GM19025 (cell line): Measurements from ENCODE around the gene PRG2.
"Not testable (repeated sequence)": the region's sequence is repeated elsewhere in the genome, so short reads cannot be mapped to it uniquely, and the experiment has no call there.

ENCODE experiments used
- ATAC-seq: cut with Tn5 transposase; IDR thresholded peaks from one replicate; pipeline ENCODE4 v1.9.1; 2021; ENCODE audit warnings: mild to moderate bottlenecking, low read depth, moderate library complexity; ENCODE audit not compliant: unreplicated experiment

Gene PRG2

DNA sequence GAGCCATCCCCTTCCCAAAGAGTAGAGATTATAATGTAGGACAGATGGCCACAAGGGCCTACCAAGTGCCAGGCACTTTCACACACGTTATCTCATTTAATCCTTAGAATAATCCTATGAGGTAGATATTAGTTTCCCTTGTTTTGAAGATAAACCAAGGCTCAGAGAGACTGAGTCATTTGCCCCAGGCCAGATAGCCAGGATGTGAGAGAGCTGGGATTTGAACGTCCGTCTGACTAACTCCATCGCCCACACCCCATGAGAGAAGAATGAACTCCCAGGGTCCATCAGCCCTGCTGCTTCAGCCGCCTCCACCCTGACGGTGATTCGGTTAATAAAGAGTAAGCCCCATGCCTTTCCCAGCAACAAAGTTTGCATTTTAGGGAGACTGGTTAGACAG lies 20.2 kb downstream of the PRG2 start:
- ATAC-seq, result no peak

DNA sequence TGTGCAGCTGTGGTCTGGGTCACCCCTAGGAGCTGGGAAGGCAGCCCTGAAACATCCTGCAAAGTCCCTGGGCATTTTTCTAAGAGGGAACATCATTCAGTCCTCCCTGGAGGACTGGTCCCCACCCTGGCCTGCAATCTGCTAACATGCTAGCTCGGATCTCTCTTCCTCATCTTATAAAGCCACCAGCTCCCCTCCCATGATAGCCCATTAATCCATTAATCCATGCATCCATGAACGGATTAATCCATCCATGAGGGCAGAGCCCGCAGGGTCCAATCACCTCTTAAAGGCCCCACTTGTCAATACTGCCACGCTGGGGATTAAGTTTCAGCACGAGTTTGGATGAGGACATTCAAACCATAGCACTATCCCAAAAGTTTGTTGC lies 21.6 kb downstream of the PRG2 start:
- ATAC-seq, result no peak

DNA sequence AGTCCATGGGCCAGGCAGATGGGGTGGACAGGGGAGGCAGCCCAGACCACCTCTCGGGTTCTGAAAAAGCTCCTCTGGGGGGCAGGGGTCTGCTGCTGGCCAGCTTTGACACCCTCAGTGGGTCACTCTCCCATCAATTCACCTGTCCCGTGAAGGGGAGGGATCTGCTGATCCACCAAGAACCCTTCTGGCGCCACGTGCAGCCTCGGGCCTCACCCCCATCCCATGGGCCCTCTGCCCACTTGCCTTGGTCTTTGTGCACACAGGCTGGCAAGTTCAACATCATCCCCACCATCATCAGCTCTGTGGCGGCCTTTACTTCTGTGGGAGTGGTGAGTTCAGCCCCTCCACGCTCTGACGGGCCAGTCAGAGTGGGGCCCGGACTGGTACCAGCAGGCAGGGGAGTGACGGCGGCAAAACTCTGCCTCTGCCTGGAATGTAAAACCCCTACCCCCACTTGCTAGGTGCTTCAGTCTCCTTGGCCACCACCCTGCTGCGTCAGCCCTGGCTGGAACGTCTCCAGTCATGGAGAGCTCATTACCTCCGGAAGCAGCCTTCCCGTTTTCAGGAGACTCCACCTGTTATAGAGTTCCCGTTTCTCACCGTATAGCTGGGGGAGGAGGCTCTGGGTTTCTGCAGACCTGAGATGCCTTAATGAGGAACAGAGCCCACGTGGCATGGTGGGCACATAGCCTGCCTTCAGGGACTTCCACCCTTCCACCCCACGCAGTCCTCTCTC lies 22.2 kb downstream of the PRG2 start:
- no peak for ATAC-seq

DNA sequence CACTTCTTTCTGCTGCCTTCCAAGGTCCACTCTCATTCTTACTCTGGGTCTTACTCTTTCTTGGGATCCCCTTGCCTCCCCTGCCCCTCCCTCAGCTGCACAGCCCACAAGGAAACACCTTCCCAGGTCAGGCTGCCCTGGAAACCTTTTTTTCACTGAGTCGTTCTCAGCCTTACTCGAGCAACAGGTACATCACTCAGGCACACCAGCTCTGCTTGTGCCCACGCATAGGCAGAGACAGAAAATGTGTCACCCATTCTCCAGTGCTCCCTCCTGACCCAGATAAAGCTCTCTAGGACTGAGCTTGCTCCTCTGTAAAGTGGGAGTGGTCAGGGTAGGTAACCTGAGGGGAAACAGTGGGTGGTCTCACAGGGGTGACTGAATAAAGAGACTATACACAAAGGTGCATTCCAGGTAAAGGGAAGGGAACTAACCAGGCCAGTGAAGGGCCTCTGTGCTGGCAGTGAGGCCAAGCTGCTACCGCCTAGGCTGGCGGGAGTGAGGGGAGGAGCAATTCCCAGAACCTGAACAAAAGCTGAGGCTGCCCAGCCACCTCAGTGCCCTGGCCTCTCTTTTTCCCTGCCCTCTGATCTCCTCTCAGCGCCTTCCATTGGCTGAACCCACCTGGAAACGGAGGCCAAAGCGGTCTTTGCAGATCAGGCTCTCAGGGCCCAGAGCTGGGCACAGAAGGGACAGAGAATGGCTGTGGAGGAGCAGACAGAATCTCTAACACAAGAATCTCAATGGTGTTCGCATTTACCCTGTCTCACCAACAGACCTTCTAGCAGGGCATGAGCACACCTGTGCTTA lies 25.4 kb downstream of the PRG2 start:
- ATAC-seq, result no peak

DNA sequence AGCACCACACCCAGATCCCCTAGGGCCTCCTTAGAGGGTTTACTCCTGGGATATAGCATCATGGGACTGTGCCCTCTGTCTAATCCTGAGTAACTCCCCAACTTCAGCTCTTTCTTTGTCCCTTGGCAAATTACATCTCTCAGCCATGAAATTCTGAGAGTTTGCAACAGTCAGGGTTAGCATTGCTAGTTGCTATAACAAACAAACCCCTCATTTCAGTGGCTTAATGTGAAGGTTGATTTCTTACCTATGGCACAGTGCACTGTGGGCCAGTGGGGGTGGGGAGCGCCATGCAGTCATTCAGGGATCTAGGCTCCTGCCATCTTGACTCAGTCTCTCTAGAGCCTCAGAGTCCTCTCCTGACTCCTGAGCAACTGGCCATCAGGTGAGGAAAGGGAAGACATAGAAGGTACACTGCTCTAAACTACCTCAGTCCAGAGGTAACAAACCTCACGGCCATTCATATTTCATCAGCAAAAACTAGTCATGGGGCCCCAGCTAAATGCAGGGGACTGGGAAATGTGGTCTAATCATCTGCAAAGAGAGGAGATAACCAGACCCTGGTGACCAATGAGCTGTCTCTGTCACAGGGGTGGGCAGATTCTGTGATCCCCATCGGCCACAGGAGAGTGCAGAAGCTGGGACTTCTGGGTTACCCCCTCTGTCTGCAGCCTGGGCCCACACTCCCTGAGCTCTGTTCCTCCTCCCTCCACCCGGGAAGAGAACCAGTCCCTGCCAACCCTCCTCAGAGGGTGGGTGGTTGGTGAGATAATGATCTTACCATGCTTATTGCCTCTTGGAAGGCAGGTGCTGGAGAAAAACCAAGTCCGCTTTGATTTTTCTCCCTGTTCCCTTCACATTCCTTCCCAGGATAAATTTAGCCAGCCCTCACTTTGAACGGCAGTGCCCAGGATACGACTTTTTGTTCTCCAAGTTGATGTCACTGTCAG lies 27.0 kb downstream of the PRG2 start:
- ATAC-seq, result no peak

DNA sequence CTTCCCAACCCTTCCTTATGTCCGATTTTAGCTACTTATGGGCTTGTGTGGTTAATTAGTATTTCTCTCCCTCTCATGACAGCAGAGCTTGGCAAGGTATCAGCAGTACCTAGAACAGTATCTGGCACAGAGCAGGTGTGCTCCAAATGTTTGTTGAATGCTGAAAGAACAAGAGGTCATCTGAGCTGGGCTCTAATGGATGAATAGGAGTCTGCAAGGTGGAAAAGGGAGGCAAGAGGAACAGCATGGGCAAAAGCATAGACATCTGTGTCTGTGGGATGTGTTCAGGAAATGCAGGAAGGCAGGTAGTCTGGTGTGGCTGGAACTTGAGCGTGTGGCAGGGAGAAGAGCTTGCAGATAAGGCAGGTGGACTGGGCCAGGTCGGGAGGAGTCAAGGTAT lies 28.5 kb downstream of the PRG2 start:
- ATAC-seq, result no peak

DNA sequence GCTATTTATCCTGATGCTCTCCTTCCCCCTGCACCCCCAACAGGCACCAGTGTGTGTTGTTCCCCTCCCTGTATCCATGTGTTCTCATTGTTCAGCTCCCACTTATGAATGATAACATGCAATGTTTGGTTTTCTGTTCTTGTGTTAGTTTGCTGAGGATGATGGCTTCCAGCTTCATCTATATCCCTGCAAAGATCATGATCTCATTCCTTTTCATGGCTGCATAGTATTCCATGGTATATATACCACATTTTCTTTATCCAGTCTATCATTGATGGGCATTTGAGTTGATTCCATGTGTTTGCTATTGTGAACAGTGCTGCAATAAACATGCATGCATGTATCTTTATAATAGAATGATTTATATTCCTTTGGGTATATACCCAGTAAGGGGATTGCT lies 29.0 kb downstream of the PRG2 start:
- ATAC-seq, result not testable (repeated sequence)

DNA sequence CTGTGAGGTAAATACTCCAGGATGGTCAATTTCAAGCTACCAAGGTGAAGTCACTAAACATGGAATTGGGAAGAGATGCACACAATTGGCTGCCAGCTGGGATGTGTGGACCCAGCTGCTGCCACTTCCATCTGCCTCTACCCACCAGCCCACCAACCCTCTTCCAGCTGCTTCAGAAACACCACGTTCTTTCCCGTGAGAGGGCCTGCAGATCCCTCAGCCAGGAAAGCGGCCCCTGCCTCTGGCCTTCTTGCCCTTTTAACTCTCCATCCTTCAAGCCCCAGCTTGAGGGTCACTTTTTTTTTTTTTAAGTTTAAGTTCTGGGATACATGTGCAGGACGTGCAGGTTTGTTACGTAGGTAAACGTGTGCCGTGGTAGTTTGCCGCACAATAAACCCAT lies 29.5 kb downstream of the PRG2 start:
- ATAC-seq, result no peak

DNA sequence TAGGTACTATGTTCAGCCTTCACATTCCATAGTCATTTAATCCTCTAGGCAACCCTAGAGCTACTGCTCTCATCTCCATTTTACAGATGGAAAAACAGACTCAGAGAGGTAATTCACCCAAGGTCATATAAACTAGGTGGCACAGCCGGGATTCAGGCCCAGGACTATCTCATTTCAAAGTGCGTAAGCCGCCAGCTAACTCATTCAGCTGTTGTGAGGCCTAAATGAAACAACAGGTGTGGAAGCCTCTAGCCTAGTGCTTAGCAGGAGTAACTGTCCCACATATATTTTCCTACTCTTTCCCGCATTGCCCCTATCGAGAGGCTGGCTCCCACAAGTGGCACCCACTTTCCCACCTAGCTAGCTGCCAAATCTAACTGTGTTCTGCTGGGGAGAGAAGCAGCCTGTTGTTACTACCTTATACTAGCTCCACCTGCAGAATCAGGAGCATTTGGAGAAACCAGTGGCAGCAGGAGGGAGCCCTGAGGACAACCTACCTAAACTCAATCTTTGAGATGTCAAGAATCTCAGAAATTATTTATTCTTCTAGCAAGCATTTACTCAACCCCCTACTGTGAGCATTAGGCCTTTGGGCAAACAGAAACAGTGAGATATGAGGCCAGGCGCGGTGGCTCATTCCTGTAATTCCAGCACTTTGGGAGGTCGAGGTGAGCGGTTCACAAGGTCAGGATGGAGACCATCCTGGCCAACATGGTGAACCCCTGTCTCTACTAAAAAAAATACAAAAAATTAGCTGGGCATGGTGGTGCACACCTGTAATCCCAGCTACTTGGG lies 30.4 kb downstream of the PRG2 start:
- no peak for ATAC-seq

DNA sequence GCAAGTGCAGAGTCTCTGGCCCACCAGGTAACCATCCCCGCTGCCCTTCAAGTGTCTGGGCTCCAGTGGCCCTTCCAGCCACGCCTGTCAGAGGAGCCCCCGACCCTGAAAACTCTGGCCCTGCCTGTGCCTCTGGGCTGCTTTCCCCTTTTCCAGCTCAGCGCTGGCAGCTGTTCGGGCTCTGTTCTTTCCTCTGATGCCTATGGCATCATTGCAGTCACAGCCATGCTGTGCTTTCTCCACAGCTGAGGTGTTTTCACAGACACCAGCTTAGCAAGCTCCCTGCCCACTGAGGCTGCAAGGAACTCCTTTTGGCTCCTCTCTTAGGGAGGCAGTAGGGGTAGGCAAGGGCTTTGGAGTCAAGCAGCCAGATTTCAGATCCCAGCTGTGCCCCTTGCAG lies 31.1 kb downstream of the PRG2 start:
- ATAC-seq, result no peak

DNA sequence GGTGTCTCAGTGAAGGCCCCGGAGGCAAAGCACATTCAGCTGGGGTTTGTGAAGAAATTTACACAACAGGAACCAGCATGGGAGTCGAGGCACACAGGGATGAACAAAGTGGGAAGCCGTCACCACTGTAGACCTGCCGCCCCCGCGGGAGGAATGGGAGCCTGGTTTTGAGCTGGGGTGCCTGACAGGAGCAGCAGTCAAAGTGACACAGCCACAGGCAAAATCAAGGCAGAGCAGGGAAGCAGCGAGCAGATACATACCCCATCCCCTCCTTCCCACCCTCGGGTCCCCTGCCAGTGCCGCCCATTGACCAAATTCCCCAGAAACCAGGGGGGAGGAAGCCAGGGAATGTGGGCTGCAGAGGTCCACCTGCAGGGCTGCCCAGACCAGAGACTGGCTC lies 31.5 kb downstream of the PRG2 start:
- no peak for ATAC-seq

DNA sequence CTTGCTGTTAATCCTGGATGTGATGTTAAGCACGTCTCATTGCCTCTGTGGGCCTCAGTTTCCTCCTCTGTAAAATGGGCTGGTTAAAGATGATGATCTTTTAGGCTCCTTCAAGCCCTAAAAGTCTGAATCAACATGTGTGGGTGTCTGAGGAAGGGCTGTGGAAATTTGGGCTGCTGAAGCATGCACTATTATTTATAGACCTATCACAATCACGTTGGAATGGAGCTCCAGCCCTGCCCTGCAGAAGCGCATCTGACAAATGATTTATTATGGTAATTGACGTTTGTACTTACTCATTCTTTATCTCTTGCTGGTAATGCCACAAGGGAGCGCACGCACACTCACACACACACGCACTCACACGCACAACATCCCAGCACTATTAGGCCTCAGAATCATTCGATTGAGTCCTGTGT lies 31.9 kb downstream of the PRG2 start:
- ATAC-seq, result no peak

DNA sequence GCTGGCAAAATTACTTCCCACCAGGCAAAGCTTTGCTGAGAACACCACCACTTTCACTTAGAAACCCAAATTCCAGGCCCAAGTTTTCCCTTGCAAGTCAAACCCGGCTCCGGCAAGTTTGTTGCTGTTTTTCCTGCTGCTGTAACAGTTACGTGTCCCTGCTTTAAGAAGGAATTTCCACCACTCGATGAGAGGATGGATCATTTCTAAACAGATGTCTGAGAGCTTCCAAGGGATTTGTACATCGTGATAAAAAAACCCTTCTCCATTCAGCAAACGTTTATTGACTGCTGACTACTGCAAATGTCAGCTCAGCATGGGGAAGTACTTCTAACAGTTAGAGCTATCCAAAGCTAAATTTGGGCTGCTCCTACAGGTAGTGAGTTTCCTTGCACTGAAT lies 32.6 kb downstream of the PRG2 start:
- no peak for ATAC-seq

DNA sequence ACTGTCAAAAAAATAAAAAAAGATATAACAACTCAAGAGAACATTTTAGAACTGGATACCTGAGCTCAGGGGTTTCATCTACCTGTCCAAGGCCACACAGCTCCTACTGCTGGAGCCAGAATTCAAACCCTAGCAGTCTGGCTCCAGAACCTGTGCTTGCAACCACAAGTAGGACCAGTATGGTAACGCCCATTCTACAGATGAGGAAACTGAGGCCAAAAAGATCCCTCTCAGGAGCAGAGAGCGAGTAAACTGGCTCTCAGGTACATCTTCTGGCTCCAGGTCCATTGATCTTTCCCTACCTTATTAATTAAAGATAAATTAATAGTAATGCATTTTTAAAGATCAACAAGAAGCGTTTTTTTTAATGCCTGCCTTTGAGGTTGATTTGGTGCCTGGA lies 33.1 kb downstream of the PRG2 start:
- ATAC-seq, result no peak

DNA sequence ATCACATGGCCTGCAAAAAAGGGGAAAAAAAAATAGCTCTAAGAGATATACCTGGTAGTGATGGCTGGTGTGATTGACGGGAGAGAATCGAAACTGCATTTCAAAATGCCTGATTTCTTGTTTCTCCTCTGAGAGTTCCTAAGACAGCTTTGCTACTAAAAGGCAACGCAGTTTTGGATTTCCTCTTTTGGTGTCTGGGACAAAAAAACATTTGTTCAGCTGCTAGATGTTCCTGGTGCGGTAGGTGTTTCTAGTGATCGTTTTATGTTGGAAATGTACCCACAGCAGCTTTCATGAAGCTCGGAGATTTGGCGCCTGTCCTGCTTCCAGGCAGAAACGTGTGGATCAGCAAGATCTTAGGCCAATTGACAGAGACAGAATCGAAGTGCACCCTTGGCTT lies 34.2 kb downstream of the PRG2 start:
- no peak for ATAC-seq

DNA sequence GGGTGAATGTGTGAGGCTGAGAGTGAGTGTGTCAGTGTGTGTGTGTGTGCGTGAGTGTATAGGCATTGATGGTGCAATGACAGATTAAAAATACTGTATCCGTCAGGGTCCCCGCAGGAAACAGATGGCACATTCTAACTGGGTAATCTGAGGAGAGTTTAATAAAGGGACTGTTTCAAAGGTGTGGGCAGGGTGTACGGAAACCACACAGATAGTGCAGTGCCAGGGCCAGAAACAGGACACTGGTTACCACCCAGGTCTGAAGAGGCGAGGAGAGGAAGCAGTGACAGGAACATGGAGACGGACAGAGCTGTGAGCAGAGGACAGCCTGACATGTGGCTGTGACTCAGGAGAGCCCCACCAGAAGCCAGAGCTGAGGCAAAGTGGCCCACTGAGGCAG lies 35.8 kb downstream of the PRG2 start:
- no peak for ATAC-seq

DNA sequence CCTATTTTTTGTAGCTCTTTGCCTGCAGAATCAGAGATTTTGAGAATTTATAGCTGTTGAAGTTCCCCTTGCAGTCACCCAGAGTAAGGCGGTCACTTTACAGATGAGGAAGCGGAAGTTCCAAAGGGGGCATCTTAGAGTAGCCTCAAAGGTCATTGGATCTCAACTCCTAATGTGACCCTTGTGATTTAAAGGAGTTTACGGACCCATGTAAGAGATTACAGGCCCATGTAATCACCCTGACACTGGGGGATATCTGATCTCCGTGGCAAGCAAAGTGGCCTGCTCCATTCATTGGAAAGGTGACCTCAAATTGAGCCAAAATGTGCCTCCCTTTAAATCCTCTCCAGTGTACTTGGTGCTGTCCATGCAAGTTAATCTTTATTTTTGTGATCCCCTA lies 36.6 kb downstream of the PRG2 start:
- no peak for ATAC-seq

DNA sequence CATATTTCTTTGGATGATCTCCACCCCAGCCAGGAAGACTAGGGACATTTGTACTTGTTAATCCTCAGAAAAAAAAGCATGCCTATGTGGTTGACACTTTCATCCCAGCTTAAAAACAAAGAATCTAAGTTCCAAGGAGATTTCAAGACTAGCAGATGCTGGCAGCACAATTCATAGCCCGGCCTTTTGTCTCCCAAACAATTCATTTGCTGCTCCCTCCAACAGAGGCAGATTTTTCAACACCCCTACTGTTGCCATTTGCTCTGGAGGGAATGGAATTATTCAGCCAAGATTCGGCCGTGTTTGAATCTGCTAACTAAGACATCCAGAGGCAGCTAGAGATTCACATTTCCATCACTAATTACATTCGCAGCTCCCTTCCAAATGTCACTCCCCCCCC lies 37.0 kb downstream of the PRG2 start:
- ATAC-seq, result no peak

DNA sequence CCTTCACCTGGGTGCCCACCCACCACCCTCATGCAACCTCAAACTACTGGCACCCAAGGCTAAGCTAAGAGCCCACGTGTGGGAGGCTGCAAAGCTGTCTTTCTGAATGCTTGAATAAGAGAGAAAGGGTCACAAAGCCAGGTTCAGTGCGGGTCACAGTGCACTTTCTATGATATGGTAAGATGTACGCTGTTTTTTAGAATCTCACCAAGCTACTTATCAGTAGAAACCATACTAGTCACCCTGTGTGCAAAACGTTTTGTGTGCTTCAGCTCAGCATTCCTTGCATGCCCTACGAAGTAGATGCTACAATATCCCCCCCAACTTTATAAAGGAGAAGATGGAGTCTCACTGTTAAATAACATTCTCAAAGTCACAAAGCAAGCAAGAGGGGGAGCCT lies 37.4 kb downstream of the PRG2 start:
- no peak for ATAC-seq
